Measurements from ENCODE around the gene KATNBL1. TPM values are rescaled to one million over a fixed set of nuclear protein-coding genes. Genes with fewer than 3 reads are reported as not detected.

Gene KATNBL1
- total and polyA plus RNA-seq, 2 experiments from 2014 or later, result 68.2 to 96.1 TPM

DNA sequence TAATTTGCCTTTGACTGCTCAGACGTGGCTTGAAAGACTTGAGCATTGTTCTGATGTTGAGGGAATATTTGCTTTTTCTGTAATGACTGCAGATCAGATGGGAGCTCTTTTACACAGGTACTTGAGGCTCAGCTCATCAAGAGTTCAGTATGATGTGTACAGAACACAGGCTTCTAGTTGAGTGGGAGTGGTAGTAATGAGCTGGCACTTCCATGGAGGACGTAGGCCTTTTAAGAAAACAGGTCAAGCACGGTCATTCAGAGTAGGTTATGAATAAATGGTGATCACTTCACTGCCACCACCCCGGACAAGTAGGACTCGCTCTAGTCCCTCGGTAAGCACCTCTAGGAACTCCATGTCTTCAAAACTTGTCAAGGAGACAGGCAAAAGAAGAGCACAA is 23.7 kb upstream of the KATNBL1 start:
- Mint-ChIP-seq H3K4me3 (no peak overlapping the region), H3K36me3 (ENCODE audit: low read depth) (peaks cover 23% of the 10 kb centered on the region), H3K27ac (no peak overlapping the region), H3K27me3 (ENCODE audit: insufficient read depth, low read depth, poor library complexity) (no peaks in the 10 kb centered on the region), H3K9me3 (no peaks in the 10 kb centered on the region), H3K4me1 (no peaks in the 10 kb centered on the region)
- H3K27ac ChIP-seq (ENCODE audit: low read depth), result no peak overlapping the region
- no peaks in the 10 kb centered on the region for H3F3A ChIP-seq (replicated peaks; ENCODE audit: low read depth)
- no peaks in the 10 kb centered on the region for H3K79me2 ChIP-seq (replicated peaks; ENCODE audit: insufficient read depth)
- H4K20me1 ChIP-seq (replicated peaks; ENCODE audit: insufficient read depth), result no peaks in the 10 kb centered on the region
- TF ChIP-seq CTCF (conservative IDR thresholded peaks at IDR 0.05; ENCODE audit: low read depth in 2 of 2) (no peak), STAT1 (IDR thresholded peaks at IDR 0.05; ENCODE audit: unreplicated experiment) (no peak), ZNF114 (CRISPR knock-in tag; IDR thresholded peaks at IDR 0.05) (no peak), EZH2 (IDR thresholded peaks at IDR 0.05; ENCODE audit: low read depth, unreplicated experiment) (no peak), EZH2phosphoT487 (IDR thresholded peaks at IDR 0.05; ENCODE audit: unreplicated experiment) (no peak), NANOG (IDR thresholded peaks at IDR 0.05; ENCODE audit: borderline replicate concordance) (no peak), ZNF331 (CRISPR knock-in tag; IDR thresholded peaks at IDR 0.05; ENCODE audit: low read depth) (no peak), POLR2AphosphoS5 (IDR thresholded peaks at IDR 0.05; ENCODE audit: low read depth) (no peak), ZNF462 (CRISPR knock-in tag; IDR thresholded peaks at IDR 0.05) (no peak), CREB1 (CRISPR knock-in tag; IDR thresholded peaks at IDR 0.05; ENCODE audit: low read depth) (no peak), JUNB (IDR thresholded peaks at IDR 0.05; ENCODE audit: unreplicated experiment) (no peak)
- TF ChIP-seq, protein P1, sequence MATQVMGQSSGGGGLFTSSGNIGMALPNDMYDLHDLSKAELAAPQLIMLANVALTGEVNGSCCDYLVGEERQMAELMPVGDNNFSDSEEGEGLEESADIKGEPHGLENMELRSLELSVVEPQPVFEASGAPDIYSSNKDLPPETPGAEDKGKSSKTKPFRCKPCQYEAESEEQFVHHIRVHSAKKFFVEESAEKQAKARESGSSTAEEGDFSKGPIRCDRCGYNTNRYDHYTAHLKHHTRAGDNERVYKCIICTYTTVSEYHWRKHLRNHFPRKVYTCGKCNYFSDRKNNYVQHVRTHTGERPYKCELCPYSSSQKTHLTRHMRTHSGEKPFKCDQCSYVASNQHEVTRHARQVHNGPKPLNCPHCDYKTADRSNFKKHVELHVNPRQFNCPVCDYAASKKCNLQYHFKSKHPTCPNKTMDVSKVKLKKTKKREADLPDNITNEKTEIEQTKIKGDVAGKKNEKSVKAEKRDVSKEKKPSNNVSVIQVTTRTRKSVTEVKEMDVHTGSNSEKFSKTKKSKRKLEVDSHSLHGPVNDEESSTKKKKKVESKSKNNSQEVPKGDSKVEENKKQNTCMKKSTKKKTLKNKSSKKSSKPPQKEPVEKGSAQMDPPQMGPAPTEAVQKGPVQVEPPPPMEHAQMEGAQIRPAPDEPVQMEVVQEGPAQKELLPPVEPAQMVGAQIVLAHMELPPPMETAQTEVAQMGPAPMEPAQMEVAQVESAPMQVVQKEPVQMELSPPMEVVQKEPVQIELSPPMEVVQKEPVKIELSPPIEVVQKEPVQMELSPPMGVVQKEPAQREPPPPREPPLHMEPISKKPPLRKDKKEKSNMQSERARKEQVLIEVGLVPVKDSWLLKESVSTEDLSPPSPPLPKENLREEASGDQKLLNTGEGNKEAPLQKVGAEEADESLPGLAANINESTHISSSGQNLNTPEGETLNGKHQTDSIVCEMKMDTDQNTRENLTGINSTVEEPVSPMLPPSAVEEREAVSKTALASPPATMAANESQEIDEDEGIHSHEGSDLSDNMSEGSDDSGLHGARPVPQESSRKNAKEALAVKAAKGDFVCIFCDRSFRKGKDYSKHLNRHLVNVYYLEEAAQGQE (IDR thresholded peaks at IDR 0.05; ENCODE audit: unreplicated experiment), result no peak
- TF ChIP-seq, protein P2, sequence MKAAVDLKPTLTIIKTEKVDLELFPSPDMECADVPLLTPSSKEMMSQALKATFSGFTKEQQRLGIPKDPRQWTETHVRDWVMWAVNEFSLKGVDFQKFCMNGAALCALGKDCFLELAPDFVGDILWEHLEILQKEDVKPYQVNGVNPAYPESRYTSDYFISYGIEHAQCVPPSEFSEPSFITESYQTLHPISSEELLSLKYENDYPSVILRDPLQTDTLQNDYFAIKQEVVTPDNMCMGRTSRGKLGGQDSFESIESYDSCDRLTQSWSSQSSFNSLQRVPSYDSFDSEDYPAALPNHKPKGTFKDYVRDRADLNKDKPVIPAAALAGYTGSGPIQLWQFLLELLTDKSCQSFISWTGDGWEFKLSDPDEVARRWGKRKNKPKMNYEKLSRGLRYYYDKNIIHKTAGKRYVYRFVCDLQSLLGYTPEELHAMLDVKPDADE (IDR thresholded peaks at IDR 0.05), result no peak
- H3K4me3 ChIP-seq, result no peak overlapping the region
- no peaks in the 10 kb centered on the region for H3K4me1 ChIP-seq (ENCODE audit: insufficient read depth)
- H3K27me3 ChIP-seq (ENCODE audit: insufficient read depth), result no peaks in the 10 kb centered on the region
- H3K36me3 ChIP-seq (ENCODE audit: insufficient read depth), result peaks cover 11% of the 10 kb centered on the region
- no peak overlapping the region for H3K4me2 ChIP-seq
- DNase-seq (ENCODE audit: low spot score) (no peak), ATAC-seq (no peak)
- H3K9me2 ChIP-seq (ENCODE audit: insufficient read depth), result no peaks in the 10 kb centered on the region
- no peak overlapping the region for H2AFZ ChIP-seq
